Iris pigment epithelial cell (primary cell): ENCODE measurements around the gene AGAP1.

Source experiments
- DNase-seq: peaks from one replicate; pipeline ENCODE4 v3.0.0-alpha.2; 2011; ENCODE audit warnings: low read depth

The AGAP1 gene

GRCh38 chr2:235949567-235950472 lies 456.0 kb downstream of the AGAP1 start:
- DNase-seq, result no peak

GRCh38 chr2:235950473-235950809 lies 456.6 kb downstream of the AGAP1 start:
- DNase-seq, result no peak

- DNase-seq, result no peak
These were observed 457.6 kb downstream of the AGAP1 start for GRCh38 chr2:235951493-235951892.

GRCh38 chr2:235951982-235952381 lies 458.1 kb downstream of the AGAP1 start:
- DNase-seq, result no peak

GRCh38 chr2:235952714-235953113 lies 458.9 kb downstream of the AGAP1 start:
- DNase-seq, result no peak

- no peak for DNase-seq
These were observed 460.4 kb downstream of the AGAP1 start for GRCh38 chr2:235954281-235954680.

GRCh38 chr2:235954888-235955480 lies 461.1 kb downstream of the AGAP1 start:
- no peak for DNase-seq

GRCh38 chr2:235955664-235956063 lies 461.8 kb downstream of the AGAP1 start:
- DNase-seq, result no peak

- no peak for DNase-seq
These were observed 462.6 kb downstream of the AGAP1 start for GRCh38 chr2:235956281-235956970.

- DNase-seq, result no peak
These were observed 463.4 kb downstream of the AGAP1 start for GRCh38 chr2:235957251-235957650.

- no peak for DNase-seq
These were observed 464.5 kb downstream of the AGAP1 start for GRCh38 chr2:235958221-235958930.

- DNase-seq, result no peak
These were observed 465.1 kb downstream of the AGAP1 start for GRCh38 chr2:235958931-235959410.

GRCh38 chr2:235960011-235960715 lies 466.3 kb downstream of the AGAP1 start:
- no peak for DNase-seq

GRCh38 chr2:235960716-235961640 lies 467.1 kb downstream of the AGAP1 start:
- DNase-seq, result no peak

GRCh38 chr2:235961711-235962110 lies 467.9 kb downstream of the AGAP1 start:
- no peak for DNase-seq

- no peak for DNase-seq
These were observed 470.2 kb downstream of the AGAP1 start for GRCh38 chr2:235963853-235964577.

GRCh38 chr2:235964787-235965390 lies 471.0 kb downstream of the AGAP1 start:
- no peak for DNase-seq

GRCh38 chr2:235966396-235966795 lies 472.6 kb downstream of the AGAP1 start:
- no peak for DNase-seq
